GM12875 (cell line): Measurements from ENCODE around the gene SLC2A5.

Source experiments
- H3K4me3 ChIP-seq: one replicate; pipeline ENCODE4 v1.5.1; 2011; ENCODE audit warnings: low read depth, low read length, control low read depth
- TF ChIP-seq, protein P1 (sequence below): IDR thresholded peaks from 2 replicates; pipeline ENCODE4 v1.5.1; 2011; ENCODE audit warnings: low read depth, mild to moderate bottlenecking, control low read depth, inconsistent platforms, low read length, moderate library complexity, borderline replicate concordance; ENCODE audit not compliant: insufficient read depth

Gene SLC2A5

DNA sequence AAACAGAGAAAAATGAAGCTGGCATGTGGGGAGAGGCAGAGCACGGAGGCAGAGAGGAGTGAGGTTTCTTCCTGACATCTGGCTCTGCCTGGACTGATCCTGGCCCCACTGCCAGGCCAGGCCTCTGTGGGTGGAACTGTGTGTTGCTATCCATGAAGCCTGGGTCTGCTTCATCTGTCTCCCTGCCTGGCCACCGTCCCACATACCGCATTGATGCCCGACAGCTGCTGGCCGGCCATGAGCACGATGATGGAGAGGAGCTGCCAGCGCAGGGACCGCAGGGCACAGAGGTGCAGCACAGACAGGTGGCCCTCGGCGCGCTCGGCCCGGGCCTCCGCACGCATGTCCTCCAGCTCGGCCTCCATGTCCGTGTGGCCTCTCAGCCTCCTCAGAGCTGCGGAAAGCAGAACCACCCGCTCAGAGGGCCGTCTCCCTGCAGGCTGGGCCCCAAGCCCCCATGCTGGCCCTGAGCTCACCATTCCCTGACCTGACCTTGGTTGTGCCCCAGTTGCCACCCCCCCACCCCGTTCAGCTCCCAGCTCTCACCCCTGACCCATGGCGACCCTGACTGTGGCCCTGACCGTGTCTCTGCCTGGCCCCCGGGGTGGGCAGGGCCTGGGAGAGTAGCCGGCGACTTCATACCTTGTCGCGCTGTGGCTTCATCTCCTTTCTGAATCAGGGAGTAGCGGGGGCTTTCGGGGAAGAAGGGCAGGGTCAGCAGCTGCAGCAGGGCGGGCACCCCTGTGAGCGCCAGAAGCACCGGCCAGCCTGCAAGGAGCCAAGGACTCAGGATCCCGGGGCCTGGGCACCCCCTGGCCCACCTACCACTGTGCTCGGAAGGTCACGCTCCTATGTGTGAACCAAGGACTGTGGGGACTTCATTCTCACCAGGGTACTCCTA, 54.7 kb downstream of the SLC2A5 start:
- TF ChIP-seq, protein P1, sequence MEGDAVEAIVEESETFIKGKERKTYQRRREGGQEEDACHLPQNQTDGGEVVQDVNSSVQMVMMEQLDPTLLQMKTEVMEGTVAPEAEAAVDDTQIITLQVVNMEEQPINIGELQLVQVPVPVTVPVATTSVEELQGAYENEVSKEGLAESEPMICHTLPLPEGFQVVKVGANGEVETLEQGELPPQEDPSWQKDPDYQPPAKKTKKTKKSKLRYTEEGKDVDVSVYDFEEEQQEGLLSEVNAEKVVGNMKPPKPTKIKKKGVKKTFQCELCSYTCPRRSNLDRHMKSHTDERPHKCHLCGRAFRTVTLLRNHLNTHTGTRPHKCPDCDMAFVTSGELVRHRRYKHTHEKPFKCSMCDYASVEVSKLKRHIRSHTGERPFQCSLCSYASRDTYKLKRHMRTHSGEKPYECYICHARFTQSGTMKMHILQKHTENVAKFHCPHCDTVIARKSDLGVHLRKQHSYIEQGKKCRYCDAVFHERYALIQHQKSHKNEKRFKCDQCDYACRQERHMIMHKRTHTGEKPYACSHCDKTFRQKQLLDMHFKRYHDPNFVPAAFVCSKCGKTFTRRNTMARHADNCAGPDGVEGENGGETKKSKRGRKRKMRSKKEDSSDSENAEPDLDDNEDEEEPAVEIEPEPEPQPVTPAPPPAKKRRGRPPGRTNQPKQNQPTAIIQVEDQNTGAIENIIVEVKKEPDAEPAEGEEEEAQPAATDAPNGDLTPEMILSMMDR: no peak
- H3K4me3 ChIP-seq: no peak overlapping the region

DNA sequence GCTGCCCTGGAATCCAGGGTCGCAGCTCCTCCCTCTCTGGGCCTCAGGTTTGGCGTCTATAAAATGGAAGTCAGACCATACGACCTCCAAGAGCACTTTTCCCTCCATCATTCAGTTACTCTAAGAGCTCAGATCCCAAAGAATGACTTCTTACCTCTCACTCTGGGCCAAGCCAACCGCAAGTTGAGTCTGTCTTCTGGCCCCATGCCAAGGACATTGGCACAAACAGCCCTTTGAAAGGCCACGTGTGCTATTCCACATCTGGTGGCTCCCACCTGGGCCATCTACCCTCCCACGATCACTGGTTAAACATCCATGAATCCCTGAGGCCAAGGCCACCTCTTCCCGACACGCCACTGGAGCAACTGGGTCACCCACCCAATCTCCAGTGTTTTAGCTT, 55.6 kb downstream of the SLC2A5 start:
- TF ChIP-seq, protein P1: no peak
- H3K4me3 ChIP-seq: no peak overlapping the region

DNA sequence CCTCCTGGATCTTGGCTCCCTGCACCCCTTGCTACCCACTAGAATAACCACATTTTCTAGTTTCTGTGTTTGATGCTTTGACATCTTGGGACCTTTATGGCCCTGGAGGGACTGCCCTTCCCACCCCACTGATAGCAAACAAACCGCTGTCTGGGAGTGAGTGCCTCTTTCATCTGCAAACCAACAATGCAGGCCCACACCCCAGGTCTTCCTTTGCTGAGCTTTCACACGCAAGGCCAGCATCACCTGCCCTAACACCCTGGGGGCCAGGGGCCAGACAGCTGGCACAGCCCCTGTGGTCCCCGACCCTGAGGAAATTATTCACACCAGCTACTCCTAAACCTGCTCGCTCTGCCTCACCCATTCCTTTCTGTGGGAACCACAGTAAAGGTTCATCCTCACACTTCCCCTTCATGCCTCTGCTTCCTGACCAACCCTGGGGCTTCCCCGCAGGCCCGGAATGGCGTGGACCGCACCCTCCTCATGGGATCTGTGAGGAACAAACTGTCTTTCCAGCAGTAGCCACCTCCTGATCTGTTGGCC, 58.6 kb downstream of the SLC2A5 start:
- TF ChIP-seq, protein P1: no peak
- no peak overlapping the region for H3K4me3 ChIP-seq

DNA sequence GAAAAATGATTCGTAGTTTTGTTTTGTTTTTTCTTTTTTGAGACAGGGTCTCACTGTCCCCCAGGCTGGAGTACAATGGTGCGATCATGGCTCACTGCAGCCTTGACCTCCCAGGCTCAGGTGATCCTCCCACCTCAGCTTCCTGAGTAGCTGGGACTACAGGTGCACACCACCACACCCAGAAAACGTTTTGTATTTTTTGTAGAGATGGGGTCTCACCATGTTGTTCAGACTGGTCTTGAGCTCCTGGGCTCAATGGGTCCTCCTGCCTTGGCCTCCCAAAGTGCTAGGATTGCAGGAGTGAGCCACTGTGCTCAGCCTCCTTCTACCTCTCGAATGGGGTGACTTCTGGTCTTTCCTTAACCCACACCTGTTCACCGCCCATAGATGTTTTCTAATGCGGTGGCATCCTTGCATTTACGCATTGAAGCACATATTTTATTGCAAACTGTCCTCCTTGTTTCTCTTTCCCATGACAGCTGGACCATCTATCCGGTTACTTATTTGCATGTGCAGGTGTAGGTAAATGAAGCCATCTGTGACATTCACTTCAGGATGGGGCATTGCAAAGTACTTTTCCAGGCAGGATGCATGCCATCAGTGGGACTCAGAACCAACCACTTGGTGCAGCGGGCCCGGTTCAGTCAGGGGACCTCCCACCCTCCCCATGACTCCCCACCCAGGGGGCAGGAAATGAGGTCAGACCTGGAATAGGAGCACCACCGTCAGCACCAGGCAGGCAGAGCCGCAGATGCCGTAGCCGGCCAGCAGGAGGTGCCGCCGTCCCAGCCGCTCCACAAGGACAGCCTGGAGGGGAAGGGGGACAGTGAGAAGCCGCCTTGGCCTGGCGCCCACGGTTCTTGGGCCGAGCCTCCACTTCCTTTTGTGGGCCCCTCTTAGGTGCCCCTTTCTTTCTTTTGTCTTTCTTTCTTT, 59.7 kb downstream of the SLC2A5 start:
- H3K4me3 ChIP-seq: no peak overlapping the region
- TF ChIP-seq, protein P1: peak; percentile 91

DNA sequence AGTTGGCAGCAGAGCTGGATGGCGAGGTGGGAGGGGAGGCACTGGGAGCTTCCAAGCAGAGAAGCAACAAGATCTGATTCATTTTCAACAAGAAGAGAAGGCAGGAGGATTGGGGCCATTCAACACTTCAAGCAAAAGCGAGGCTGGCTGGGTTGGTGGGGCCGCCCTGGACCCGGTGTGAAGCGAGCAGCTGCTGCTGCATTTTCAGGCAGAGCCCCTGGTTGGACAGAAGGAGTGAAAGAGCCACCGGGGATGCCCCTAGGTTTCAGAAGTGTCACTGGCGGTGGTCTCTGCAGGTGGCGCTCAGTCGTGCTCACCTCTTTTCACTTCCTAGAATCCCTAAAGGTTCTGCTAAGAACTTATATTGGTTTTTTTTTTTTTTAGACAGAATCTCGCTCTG, 61.2 kb downstream of the SLC2A5 start:
- no peak overlapping the region for H3K4me3 ChIP-seq
- TF ChIP-seq, protein P1: no peak

DNA sequence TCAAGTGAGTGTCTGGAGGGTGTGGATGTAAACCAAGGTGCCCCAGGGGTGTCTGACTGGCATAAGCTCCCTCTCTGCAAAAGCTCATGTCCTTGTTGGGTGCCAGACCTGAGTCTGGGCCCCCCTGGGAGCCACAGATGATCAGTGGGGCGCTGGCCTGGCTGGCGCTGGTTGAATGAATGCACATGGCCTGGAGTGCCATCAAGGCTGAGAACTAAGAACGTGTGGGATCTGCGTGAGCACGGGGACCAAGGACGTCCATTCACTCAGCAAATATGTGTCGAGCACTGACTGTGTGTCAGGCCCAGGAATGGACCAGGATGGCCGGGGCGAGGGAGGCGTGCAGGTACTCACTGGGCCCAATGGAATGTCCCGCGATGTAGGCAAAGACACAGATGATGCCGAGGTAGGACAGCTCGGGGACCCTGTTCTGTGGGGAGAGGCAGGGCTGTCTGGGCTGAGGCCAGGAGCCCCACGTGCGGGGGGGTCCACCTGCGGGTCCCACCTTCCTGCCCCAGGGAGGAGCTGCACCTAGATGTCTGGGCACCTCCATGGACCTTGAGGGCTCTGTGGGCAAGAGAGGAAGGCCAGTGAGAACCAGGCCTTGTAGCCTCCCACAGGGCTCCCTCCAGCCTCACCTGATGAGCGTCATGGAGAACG, 62.3 kb downstream of the SLC2A5 start:
- TF ChIP-seq, protein P1: no peak
- H3K4me3 ChIP-seq: no peak overlapping the region
